HEK293 (cell line): Measurements from ENCODE around the gene YJU2.
A peak's percentile ranks its signal among the peaks of the same experiment; 100 is the strongest.

Experiments
- AEBP2 ChIP-seq: fragments of 450-650 bp; formaldehyde crosslinking; IDR thresholded peaks from 2 replicates; pipeline ENCODE4 v1.5.1; 2016; ENCODE audit warnings: missing biosample characterization, missing genetic modification characterization, borderline replicate concordance
- BCL11B ChIP-seq: fragments of 450-650 bp; formaldehyde crosslinking; IDR thresholded peaks from 2 replicates; pipeline ENCODE4 v1.5.1; 2016; ENCODE audit warnings: low read depth, missing biosample characterization, missing genetic modification characterization
- HIC1 ChIP-seq: fragments of 450-650 bp; formaldehyde crosslinking; IDR thresholded peaks from 2 replicates; pipeline ENCODE4 v1.5.1; 2016; ENCODE audit warnings: missing biosample characterization, missing genetic modification characterization
- ZBTB49 ChIP-seq: fragments of 450-650 bp; formaldehyde crosslinking; IDR thresholded peaks from 2 replicates; pipeline ENCODE4 v1.5.1; 2016; ENCODE audit warnings: missing biosample characterization, missing genetic modification characterization, low read depth
- ZBTB8A ChIP-seq: fragments of 450-650 bp; formaldehyde crosslinking; IDR thresholded peaks from 2 replicates; pipeline ENCODE4 v1.5.1; 2016; ENCODE audit warnings: missing biosample characterization, missing genetic modification characterization
- ZFP37 ChIP-seq: fragments of 450-650 bp; formaldehyde crosslinking; IDR thresholded peaks from 2 replicates; pipeline ENCODE4 v1.5.1; 2016; ENCODE audit warnings: missing biosample characterization, missing genetic modification characterization
- ZIC2 ChIP-seq: fragments of 450-650 bp; formaldehyde crosslinking; IDR thresholded peaks from 2 replicates; pipeline ENCODE4 v1.5.1; 2016; ENCODE audit warnings: missing biosample characterization, missing genetic modification characterization
- ZNF221 ChIP-seq: fragments of 450-650 bp; formaldehyde crosslinking; IDR thresholded peaks from 2 replicates; pipeline ENCODE4 v1.5.1; 2017; ENCODE audit warnings: missing biosample characterization, missing genetic modification characterization, borderline replicate concordance
- ZNF24 ChIP-seq: fragments of 450-650 bp; formaldehyde crosslinking; IDR thresholded peaks from 2 replicates; pipeline ENCODE4 v1.5.1; 2016; ENCODE audit warnings: missing biosample characterization, missing genetic modification characterization
- ZNF280D ChIP-seq: fragments of 450-650 bp; formaldehyde crosslinking; IDR thresholded peaks from 2 replicates; pipeline ENCODE4 v1.5.1; 2016; ENCODE audit warnings: missing biosample characterization, missing genetic modification characterization
- ZNF302 ChIP-seq: fragments of 450-650 bp; formaldehyde crosslinking; IDR thresholded peaks from 2 replicates; pipeline ENCODE4 v1.5.1; 2016; ENCODE audit warnings: missing biosample characterization, missing genetic modification characterization, low read depth
- ZNF335 ChIP-seq: fragments of 450-650 bp; formaldehyde crosslinking; conservative IDR thresholded peaks from 2 replicates; pipeline ENCODE4 v1.5.1; 2016; ENCODE audit warnings: missing biosample characterization, missing genetic modification characterization
- ZNF48 ChIP-seq: fragments of 450-650 bp; formaldehyde crosslinking; IDR thresholded peaks from 2 replicates; pipeline ENCODE4 v1.5.1; 2016; ENCODE audit warnings: missing biosample characterization, missing genetic modification characterization
- ZNF501 ChIP-seq: fragments of 450-650 bp; formaldehyde crosslinking; IDR thresholded peaks from 2 replicates; pipeline ENCODE4 v1.5.1; 2016; ENCODE audit warnings: missing biosample characterization, missing genetic modification characterization
- ZNF514 ChIP-seq: fragments of 450-650 bp; formaldehyde crosslinking; IDR thresholded peaks from 2 replicates; pipeline ENCODE4 v1.5.1; 2016; ENCODE audit warnings: missing biosample characterization, missing genetic modification characterization
- ZNF555 ChIP-seq: fragments of 450-650 bp; formaldehyde crosslinking; conservative IDR thresholded peaks from 2 replicates; pipeline ENCODE4 v1.5.1; 2017; ENCODE audit warnings: missing biosample characterization, mild to moderate bottlenecking, missing genetic modification characterization, inconsistent platforms
- ZNF585B ChIP-seq: fragments of 450-650 bp; formaldehyde crosslinking; IDR thresholded peaks from 2 replicates; pipeline ENCODE4 v1.5.1; 2016; ENCODE audit warnings: missing biosample characterization, missing genetic modification characterization
- ZNF610 ChIP-seq: fragments of 450-650 bp; formaldehyde crosslinking; IDR thresholded peaks from 2 replicates; pipeline ENCODE4 v1.5.1; 2016; ENCODE audit warnings: missing biosample characterization, missing genetic modification characterization, borderline replicate concordance
- ZNF623 ChIP-seq: fragments of 450-650 bp; formaldehyde crosslinking; IDR thresholded peaks from 2 replicates; pipeline ENCODE4 v1.5.1; 2016; ENCODE audit warnings: missing biosample characterization, missing genetic modification characterization
- ZNF654 ChIP-seq: fragments of 450-650 bp; formaldehyde crosslinking; IDR thresholded peaks from 2 replicates; pipeline ENCODE4 v1.5.1; 2016; ENCODE audit warnings: low read depth, missing biosample characterization, missing genetic modification characterization
- ZNF658 ChIP-seq: fragments of 450-650 bp; formaldehyde crosslinking; IDR thresholded peaks from 2 replicates; pipeline ENCODE4; 2016; ENCODE audit warnings: missing biosample characterization, missing genetic modification characterization
- ZNF660 ChIP-seq: fragments of 450-650 bp; IDR thresholded peaks from 2 replicates; pipeline ENCODE4 v1.5.1; 2018; ENCODE audit warnings: missing biosample characterization, mild to moderate bottlenecking, missing genetic modification characterization
- ZNF768 ChIP-seq: fragments of 450-650 bp; formaldehyde crosslinking; IDR thresholded peaks from 2 replicates; pipeline ENCODE4 v1.5.1; 2018; ENCODE audit warnings: missing biosample characterization, mild to moderate bottlenecking, missing genetic modification characterization
- ZSCAN30 ChIP-seq: fragments of 450-650 bp; IDR thresholded peaks from 2 replicates; pipeline ENCODE4 v1.5.1; 2018; ENCODE audit warnings: missing biosample characterization, mild to moderate bottlenecking, missing genetic modification characterization, moderate library complexity
- TF ChIP-seq, protein P1 (sequence below): fragments of 450-650 bp; formaldehyde crosslinking; IDR thresholded peaks from 2 replicates; pipeline ENCODE4 v1.5.1; 2017; ENCODE audit warnings: missing biosample characterization, missing genetic modification characterization
- TF ChIP-seq, protein P2 (sequence below): fragments of 450-650 bp; formaldehyde crosslinking; IDR thresholded peaks from 2 replicates; pipeline ENCODE4 v1.5.1; 2016; ENCODE audit warnings: missing biosample characterization, missing genetic modification characterization

Gene YJU2

DNA sequence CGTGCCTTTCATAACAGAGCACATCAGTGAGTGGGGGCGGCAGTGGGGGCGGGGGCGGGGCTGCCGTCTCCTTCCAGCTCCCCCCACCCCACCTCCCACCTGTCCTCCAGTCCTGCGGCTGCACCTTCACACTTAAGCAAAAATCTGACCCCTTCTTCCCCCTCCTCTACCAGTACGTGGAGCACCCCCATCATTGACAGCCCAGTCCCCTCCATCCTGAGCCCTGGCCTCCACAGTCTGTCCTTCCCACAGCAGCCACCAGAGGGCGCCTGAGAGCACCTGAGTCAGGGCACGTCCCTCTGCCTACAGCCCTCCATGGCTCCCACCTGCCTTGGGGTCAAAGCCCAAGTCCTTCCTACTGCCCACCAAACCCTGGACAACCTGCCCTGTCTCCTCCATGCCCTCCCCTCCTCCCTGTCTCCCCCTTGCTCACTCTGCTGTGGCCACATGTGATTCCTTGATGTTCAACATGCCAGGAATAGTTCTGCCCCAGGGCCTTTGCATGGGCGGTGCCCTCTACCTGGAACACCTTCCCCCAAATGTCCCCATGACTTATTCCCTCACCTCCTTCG, 13.5 kb upstream of the YJU2 start (continued):
- no peak for TF ChIP-seq AEBP2 (tag by site-specific recombination)
- no peak for TF ChIP-seq ZNF302 (tag by site-specific recombination)
- peak; percentile 30; the same call in 1 of the 2 replicates for TF ChIP-seq ZFP37 (tag by site-specific recombination)
- TF ChIP-seq ZNF623 (tag by site-specific recombination), result peak; percentile 100
- TF ChIP-seq ZNF768 (tag by site-specific recombination), result no peak
- TF ChIP-seq BCL11B (tag by site-specific recombination), result no peak
- TF ChIP-seq ZNF24 (tag by site-specific recombination), result peak; percentile 80
- no peak for TF ChIP-seq ZNF335 (tag by site-specific recombination)
- TF ChIP-seq, protein P1, sequence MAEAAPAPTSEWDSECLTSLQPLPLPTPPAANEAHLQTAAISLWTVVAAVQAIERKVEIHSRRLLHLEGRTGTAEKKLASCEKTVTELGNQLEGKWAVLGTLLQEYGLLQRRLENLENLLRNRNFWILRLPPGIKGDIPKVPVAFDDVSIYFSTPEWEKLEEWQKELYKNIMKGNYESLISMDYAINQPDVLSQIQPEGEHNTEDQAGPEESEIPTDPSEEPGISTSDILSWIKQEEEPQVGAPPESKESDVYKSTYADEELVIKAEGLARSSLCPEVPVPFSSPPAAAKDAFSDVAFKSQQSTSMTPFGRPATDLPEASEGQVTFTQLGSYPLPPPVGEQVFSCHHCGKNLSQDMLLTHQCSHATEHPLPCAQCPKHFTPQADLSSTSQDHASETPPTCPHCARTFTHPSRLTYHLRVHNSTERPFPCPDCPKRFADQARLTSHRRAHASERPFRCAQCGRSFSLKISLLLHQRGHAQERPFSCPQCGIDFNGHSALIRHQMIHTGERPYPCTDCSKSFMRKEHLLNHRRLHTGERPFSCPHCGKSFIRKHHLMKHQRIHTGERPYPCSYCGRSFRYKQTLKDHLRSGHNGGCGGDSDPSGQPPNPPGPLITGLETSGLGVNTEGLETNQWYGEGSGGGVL, result peak; percentile 93
- TF ChIP-seq, protein P2, sequence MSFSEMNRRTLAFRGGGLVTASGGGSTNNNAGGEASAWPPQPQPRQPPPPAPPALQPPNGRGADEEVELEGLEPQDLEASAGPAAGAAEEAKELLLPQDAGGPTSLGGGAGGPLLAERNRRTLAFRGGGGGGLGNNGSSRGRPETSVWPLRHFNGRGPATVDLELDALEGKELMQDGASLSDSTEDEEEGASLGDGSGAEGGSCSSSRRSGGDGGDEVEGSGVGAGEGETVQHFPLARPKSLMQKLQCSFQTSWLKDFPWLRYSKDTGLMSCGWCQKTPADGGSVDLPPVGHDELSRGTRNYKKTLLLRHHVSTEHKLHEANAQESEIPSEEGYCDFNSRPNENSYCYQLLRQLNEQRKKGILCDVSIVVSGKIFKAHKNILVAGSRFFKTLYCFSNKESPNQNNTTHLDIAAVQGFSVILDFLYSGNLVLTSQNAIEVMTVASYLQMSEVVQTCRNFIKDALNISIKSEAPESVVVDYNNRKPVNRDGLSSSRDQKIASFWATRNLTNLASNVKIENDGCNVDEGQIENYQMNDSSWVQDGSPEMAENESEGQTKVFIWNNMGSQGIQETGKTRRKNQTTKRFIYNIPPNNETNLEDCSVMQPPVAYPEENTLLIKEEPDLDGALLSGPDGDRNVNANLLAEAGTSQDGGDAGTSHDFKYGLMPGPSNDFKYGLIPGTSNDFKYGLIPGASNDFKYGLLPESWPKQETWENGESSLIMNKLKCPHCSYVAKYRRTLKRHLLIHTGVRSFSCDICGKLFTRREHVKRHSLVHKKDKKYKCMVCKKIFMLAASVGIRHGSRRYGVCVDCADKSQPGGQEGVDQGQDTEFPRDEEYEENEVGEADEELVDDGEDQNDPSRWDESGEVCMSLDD (tag by site-specific recombination), result peak; percentile 47; the same call in 1 of the 2 replicates
- TF ChIP-seq ZNF514, result no peak
- no peak for TF ChIP-seq ZNF48 (tag by site-specific recombination)
- TF ChIP-seq ZIC2 (tag by site-specific recombination), result 0 out of 2 replicates have a peak, but pooled peaks have one; percentile 2
- peak; percentile 27; the same call in 1 of the 2 replicates for TF ChIP-seq HIC1 (tag by site-specific recombination)
- TF ChIP-seq ZNF654 (tag by site-specific recombination), result 0 out of 2 replicates have a peak, but pooled peaks have one; percentile 38
- TF ChIP-seq ZNF660 (tag by site-specific recombination), result no peak
- no peak for TF ChIP-seq ZSCAN30 (tag by site-specific recombination)
- no peak for TF ChIP-seq ZNF585B (tag by site-specific recombination)
- no peak for TF ChIP-seq ZBTB49 (tag by site-specific recombination)
- TF ChIP-seq ZNF221 (tag by site-specific recombination), result no peak
- no peak for TF ChIP-seq ZNF658 (tag by site-specific recombination)
- TF ChIP-seq ZNF610, result 0 out of 2 replicates have a peak, but pooled peaks have one; percentile 37
- no peak for TF ChIP-seq ZBTB8A (tag by site-specific recombination)
- no peak for TF ChIP-seq ZNF501 (tag by site-specific recombination)
- TF ChIP-seq ZNF555 (tag by site-specific recombination), result no peak
- TF ChIP-seq ZNF280D, result peak; percentile 96
